ENCODE measurements around the gene TMEM183A.

DNA sequence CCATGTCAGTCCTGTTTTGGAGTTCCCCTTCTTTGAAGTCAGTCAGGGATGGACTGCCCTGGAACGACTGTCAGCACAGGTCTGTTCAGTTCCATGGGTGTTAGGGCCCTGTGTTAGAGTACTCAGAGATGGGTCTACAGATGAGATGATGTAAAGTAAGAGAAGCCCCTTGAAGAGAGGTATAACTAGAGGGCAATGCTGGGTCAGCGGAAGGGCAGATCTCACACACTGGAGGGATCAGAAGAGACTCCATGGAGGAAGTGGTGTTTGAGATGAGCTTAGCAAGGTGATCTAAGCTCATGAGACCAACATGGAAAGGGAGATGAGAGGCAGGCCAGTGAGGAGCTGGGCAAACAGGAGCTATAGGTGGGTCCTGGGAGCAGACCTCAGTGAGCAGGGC is 26.7 kb downstream of the TMEM183A start:
- TF ChIP-seq, protein P1, sequence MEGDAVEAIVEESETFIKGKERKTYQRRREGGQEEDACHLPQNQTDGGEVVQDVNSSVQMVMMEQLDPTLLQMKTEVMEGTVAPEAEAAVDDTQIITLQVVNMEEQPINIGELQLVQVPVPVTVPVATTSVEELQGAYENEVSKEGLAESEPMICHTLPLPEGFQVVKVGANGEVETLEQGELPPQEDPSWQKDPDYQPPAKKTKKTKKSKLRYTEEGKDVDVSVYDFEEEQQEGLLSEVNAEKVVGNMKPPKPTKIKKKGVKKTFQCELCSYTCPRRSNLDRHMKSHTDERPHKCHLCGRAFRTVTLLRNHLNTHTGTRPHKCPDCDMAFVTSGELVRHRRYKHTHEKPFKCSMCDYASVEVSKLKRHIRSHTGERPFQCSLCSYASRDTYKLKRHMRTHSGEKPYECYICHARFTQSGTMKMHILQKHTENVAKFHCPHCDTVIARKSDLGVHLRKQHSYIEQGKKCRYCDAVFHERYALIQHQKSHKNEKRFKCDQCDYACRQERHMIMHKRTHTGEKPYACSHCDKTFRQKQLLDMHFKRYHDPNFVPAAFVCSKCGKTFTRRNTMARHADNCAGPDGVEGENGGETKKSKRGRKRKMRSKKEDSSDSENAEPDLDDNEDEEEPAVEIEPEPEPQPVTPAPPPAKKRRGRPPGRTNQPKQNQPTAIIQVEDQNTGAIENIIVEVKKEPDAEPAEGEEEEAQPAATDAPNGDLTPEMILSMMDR (IDR thresholded peaks at IDR 0.05; ENCODE audit: insufficient read depth, low read length, poor library complexity, severe bottlenecking) = no peak
- TF ChIP-seq EZH2phosphoT487 (conservative IDR thresholded peaks at IDR 0.05; ENCODE audit: low read length) = no peak
